ENCODE results near the gene TRAPPC3L.
"Not testable (repeated sequence)": the region's sequence is repeated elsewhere in the genome, so short reads cannot be mapped to it uniquely, and the experiment has no call there.

The TRAPPC3L gene

GRCh38 chr6:116512111-116512559 lies 33.3 kb downstream of the TRAPPC3L start:
- DNase-seq, result no peak

GRCh38 chr6:116511424-116512110 lies 33.9 kb downstream of the TRAPPC3L start, which contains the start of gene CALHM5:
CALHM5 (plus strand) TSS chr6:116511639; CDS start chr6:116511697, 58 bp downstream.
- DNase-seq, result no peak

- DNase-seq, result no peak
These were observed 37.0 kb downstream of the TRAPPC3L start for GRCh38 chr6:116508527-116508926.

- no peak for DNase-seq
These were observed 38.2 kb downstream of the TRAPPC3L start for GRCh38 chr6:116507324-116507723.

GRCh38 chr6:116500969-116501433 lies 44.5 kb downstream of the TRAPPC3L start:
- no peak for DNase-seq

GRCh38 chr6:116497113-116497676 lies 48.3 kb downstream of the TRAPPC3L start:
- DNase-seq, result no peak

- DNase-seq, result not testable (repeated sequence)
These were observed 50.3 kb downstream of the TRAPPC3L start for GRCh38 chr6:116495161-116495560.

- DNase-seq, result no peak
These were observed 53.0 kb downstream of the TRAPPC3L start for GRCh38 chr6:116492331-116493067.

- no peak for DNase-seq
These were observed 53.7 kb downstream of the TRAPPC3L start for GRCh38 chr6:116491610-116492330.

GRCh38 chr6:116485559-116486184 lies 59.8 kb downstream of the TRAPPC3L start:
- no peak for DNase-seq

GRCh38 chr6:116483616-116484015 lies 61.9 kb downstream of the TRAPPC3L start:
- DNase-seq, result no peak

GRCh38 chr6:116482780-116483179 lies 62.7 kb downstream of the TRAPPC3L start:
- no peak for DNase-seq

- DNase-seq, result no peak
These were observed 69.3 kb downstream of the TRAPPC3L start for GRCh38 chr6:116476002-116476678.

GRCh38 chr6:116475141-116475540 lies 70.3 kb downstream of the TRAPPC3L start:
- DNase-seq, result no peak

- DNase-seq, result no peak
These were observed 72.8 kb downstream of the TRAPPC3L start for GRCh38 chr6:116472706-116473105.

GRCh38 chr6:116471531-116471930 lies 74.0 kb downstream of the TRAPPC3L start:
- DNase-seq, result no peak

- DNase-seq, result no peak
These were observed 77.2 kb downstream of the TRAPPC3L start for GRCh38 chr6:116468293-116468692.

- no peak for DNase-seq
These were observed 78.0 kb downstream of the TRAPPC3L start for GRCh38 chr6:116467514-116467913.

GRCh38 chr6:116467096-116467495 lies 78.4 kb downstream of the TRAPPC3L start:
- DNase-seq, result no peak

GRCh38 chr6:116465246-116465645 lies 80.2 kb downstream of the TRAPPC3L start:
- DNase-seq, result no peak

GRCh38 chr6:116463301-116463700 lies 82.2 kb downstream of the TRAPPC3L start:
- no peak for DNase-seq

Measured in SHP77 (cell line).